Measurements from ENCODE around the gene KLC1. TPM values are rescaled to one million over a fixed set of nuclear protein-coding genes. Genes with fewer than 3 reads are reported as not detected.

The KLC1 gene
- total RNA-seq, 1 experiment from 2014 or later: 75.8 TPM

GRCh38 chr14:103738701-103739451 is 109.9 kb downstream of the KLC1 start:
- Histone ChIP-seq H3K36me3 (no peaks in the 10 kb centered on the region), H3K27me3 (no peaks in the 10 kb centered on the region), H3K4me3 (no peak overlapping the region), H3K9me3 (no peaks in the 10 kb centered on the region)
- DNase-seq: no peak

GRCh38 chr14:103739466-103739792 is 110.4 kb downstream of the KLC1 start:
- H3K27me3 ChIP-seq: no peaks in the 10 kb centered on the region
- no peak for DNase-seq
- no peaks in the 10 kb centered on the region for H3K36me3 ChIP-seq
- no peak overlapping the region for H3K4me3 ChIP-seq
- H3K9me3 ChIP-seq: no peaks in the 10 kb centered on the region

- no peaks in the 10 kb centered on the region for H3K27me3 ChIP-seq
- H3K4me3 ChIP-seq: no peak overlapping the region
- no peaks in the 10 kb centered on the region for H3K9me3 ChIP-seq
- H3K36me3 ChIP-seq: no peaks in the 10 kb centered on the region
- DNase-seq: no peak
These were observed 110.9 kb downstream of the KLC1 start for GRCh38 chr14:103739793-103740501.

- no peaks in the 10 kb centered on the region for H3K9me3 ChIP-seq
- no peak for DNase-seq
- no peak overlapping the region for H3K4me3 ChIP-seq
These were observed 112.1 kb downstream of the KLC1 start for GRCh38 chr14:103740991-103741689.

GRCh38 chr14:103741876-103742275 is 112.9 kb downstream of the KLC1 start:
- no peak overlapping the region for H3K4me3 ChIP-seq
- no peaks in the 10 kb centered on the region for H3K27me3 ChIP-seq
- no peaks in the 10 kb centered on the region for H3K36me3 ChIP-seq
- no peaks in the 10 kb centered on the region for H3K9me3 ChIP-seq
- DNase-seq: no peak

More at GRCh38 chr14:103740991-103741689, 112.1 kb downstream of the KLC1 start:
- no peaks in the 10 kb centered on the region for H3K36me3 ChIP-seq
- H3K27me3 ChIP-seq: no peaks in the 10 kb centered on the region

GRCh38 chr14:103742499-103743255 is 113.7 kb downstream of the KLC1 start:
- Histone ChIP-seq H3K27me3 (no peaks in the 10 kb centered on the region), H3K4me3 (no peak overlapping the region), H3K36me3 (no peaks in the 10 kb centered on the region), H3K9me3 (no peaks in the 10 kb centered on the region)
- no peak for DNase-seq

GRCh38 chr14:103743691-103744090 is 114.7 kb downstream of the KLC1 start:
- Histone ChIP-seq H3K9me3 (no peaks in the 10 kb centered on the region), H3K36me3 (no peaks in the 10 kb centered on the region), H3K4me3 (no peak overlapping the region), H3K27me3 (no peaks in the 10 kb centered on the region)
- DNase-seq: no peak

GRCh38 chr14:103744621-103745395 is 115.8 kb downstream of the KLC1 start:
- Histone ChIP-seq H3K36me3 (no peaks in the 10 kb centered on the region), H3K4me3 (no peak overlapping the region), H3K27me3 (no peaks in the 10 kb centered on the region), H3K9me3 (no peaks in the 10 kb centered on the region)
- DNase-seq: no peak

GRCh38 chr14:103745424-103745823 is 116.4 kb downstream of the KLC1 start:
- H3K27me3 ChIP-seq: no peaks in the 10 kb centered on the region
- H3K4me3 ChIP-seq: no peak overlapping the region
- no peak for DNase-seq
- no peaks in the 10 kb centered on the region for H3K36me3 ChIP-seq
- no peaks in the 10 kb centered on the region for H3K9me3 ChIP-seq

GRCh38 chr14:103746701-103747100 is 117.7 kb downstream of the KLC1 start:
- Histone ChIP-seq H3K4me3 (no peak overlapping the region), H3K9me3 (no peaks in the 10 kb centered on the region), H3K36me3 (no peaks in the 10 kb centered on the region), H3K27me3 (no peaks in the 10 kb centered on the region)
- peak; percentile 28 for DNase-seq

GRCh38 chr14:103748534-103748857 is 119.5 kb downstream of the KLC1 start:
- Histone ChIP-seq H3K27me3 (no peaks in the 10 kb centered on the region), H3K9me3 (no peaks in the 10 kb centered on the region), H3K36me3 (no peaks in the 10 kb centered on the region), H3K4me3 (no peak overlapping the region)
- DNase-seq: no peak

GRCh38 chr14:103749452-103749851 is 120.4 kb downstream of the KLC1 start:
- no peak overlapping the region for H3K4me3 ChIP-seq
- H3K9me3 ChIP-seq: no peaks in the 10 kb centered on the region
- no peak for DNase-seq
- no peaks in the 10 kb centered on the region for H3K27me3 ChIP-seq
- no peaks in the 10 kb centered on the region for H3K36me3 ChIP-seq

- no peak for DNase-seq
- no peak overlapping the region for H3K4me3 ChIP-seq
- H3K36me3 ChIP-seq: no peaks in the 10 kb centered on the region
These were observed 120.8 kb downstream of the KLC1 start for GRCh38 chr14:103749860-103750259.

More at GRCh38 chr14:103749860-103750259, 120.8 kb downstream of the KLC1 start:
- no peaks in the 10 kb centered on the region for H3K27me3 ChIP-seq
- no peaks in the 10 kb centered on the region for H3K9me3 ChIP-seq

All from MG63 (cell line).